BJ (cell line): ENCODE data around the gene GSTO1. TPM values are rescaled to one million over a fixed set of nuclear protein-coding genes. Genes with fewer than 3 reads are reported as not detected.

Experiments used
- CTCF ChIA-PET: fragments of 350-600 bp; formaldehyde crosslinking; extraction: SDS; loops from one replicate; lab custom pipeline; 2021; ENCODE audit warnings: antibody characterized with exemption, inconsistent platforms; lab: Yijun Ruan, JAX
- POLR2A ChIA-PET: fragments of 300-600 bp; sonication (Branson Sonifier 250); formaldehyde crosslinking; extraction: SDS; loops from one replicate; lab custom pipeline; 2021; ENCODE audit warnings: antibody characterized with exemption; lab: Charles Lee
- DNase-seq: peaks from one replicate; pipeline ENCODE4 v3.0.0-alpha.2; 2011; ENCODE audit warnings: low read depth
- H3K27me3 ChIP-seq: 2 replicates; pipeline ENCODE4 v1.6.0; 2011; ENCODE audit warnings: low read length; ENCODE audit not compliant: control insufficient read depth, insufficient read depth
- H3K36me3 ChIP-seq: 2 replicates; pipeline ENCODE4 v1.5.1; 2011; ENCODE audit warnings: low read length; ENCODE audit not compliant: control insufficient read depth, insufficient read depth
- H3K4me3 ChIP-seq: 2 replicates; pipeline ENCODE4 v1.5.1; 2011; ENCODE audit warnings: low read depth, mild to moderate bottlenecking, control low read depth, low read length
- polyA plus RNA-seq: library from polyadenylated mRNA; depleted of rRNA; stranded (reverse); fragments of >200 nt; gene quantifications from 2 replicates; pipeline ENCODE4 v1.2.3, GENCODE V29; 2011
- TF ChIP-seq, protein P1 (sequence below): IDR thresholded peaks from 2 replicates; pipeline ENCODE4 v1.5.1; 2011; ENCODE audit warnings: low read depth, mild to moderate bottlenecking, control low read depth, inconsistent platforms, low read length, moderate library complexity; ENCODE audit not compliant: insufficient read depth

Gene GSTO1
- polyA plus RNA-seq, 1 experiment: 79.3 TPM

- Histone ChIP-seq H3K36me3 (peaks cover 8% of the 10 kb centered on the region), H3K27me3 (no peaks in the 10 kb centered on the region), H3K4me3 (peak overlapping the region; percentile 85)
- POLR2A ChIA-PET: interaction anchor here (0.5 kb wide), 1 partner anchor 361 kb away, joined by 7 read pairs; no protein-coding TSS in a partner anchor
- TF ChIP-seq, protein P1, sequence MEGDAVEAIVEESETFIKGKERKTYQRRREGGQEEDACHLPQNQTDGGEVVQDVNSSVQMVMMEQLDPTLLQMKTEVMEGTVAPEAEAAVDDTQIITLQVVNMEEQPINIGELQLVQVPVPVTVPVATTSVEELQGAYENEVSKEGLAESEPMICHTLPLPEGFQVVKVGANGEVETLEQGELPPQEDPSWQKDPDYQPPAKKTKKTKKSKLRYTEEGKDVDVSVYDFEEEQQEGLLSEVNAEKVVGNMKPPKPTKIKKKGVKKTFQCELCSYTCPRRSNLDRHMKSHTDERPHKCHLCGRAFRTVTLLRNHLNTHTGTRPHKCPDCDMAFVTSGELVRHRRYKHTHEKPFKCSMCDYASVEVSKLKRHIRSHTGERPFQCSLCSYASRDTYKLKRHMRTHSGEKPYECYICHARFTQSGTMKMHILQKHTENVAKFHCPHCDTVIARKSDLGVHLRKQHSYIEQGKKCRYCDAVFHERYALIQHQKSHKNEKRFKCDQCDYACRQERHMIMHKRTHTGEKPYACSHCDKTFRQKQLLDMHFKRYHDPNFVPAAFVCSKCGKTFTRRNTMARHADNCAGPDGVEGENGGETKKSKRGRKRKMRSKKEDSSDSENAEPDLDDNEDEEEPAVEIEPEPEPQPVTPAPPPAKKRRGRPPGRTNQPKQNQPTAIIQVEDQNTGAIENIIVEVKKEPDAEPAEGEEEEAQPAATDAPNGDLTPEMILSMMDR: no peak
- DNase-seq: peak; percentile 63
- CTCF ChIA-PET: interaction anchor here (0.6 to 2.1 kb wide), 4 partner anchors 19 to 159 kb away, joined by 3 to 14 read pairs (median 4); no protein-coding TSS in a partner anchor
Measured at GRCh38 chr10:104255311-104255981, 754 bp downstream of the GSTO1 start.

DNA sequence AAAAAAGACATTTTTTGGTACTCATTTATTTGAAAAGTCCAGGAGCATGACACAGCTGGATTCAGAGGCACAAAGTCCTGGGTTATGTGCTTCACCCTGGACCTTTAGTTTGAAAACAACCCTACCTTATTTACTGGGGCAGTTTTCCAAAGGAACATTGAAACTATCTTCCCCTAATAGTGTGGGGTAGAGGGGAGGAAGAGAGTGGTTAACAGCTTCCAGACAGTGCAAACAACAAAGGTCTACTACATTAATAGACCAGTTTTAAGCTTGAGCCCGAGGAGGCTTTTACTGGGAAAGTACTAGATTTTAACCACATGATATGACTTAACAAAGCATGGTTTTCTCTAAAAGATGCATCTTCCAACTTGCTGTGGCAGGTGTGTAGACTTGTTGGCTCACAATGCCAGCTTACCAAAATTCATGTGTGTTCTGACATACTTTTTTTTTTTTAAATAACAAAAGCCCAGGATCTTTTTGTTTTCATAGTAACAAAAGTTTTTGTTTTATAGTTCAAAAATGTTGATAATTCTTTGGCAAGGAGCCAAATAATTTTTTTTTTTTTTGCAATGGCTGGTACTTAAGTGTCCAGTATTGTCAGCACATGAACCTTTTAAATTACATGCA lies 1.8 kb downstream of the GSTO1 start:
- ChIA-PET CTCF (interaction anchor here (2.1 kb wide), 1 partner anchor 18 kb away, joined by 14 read pairs; no protein-coding TSS in a partner anchor), POLR2A (no interaction called here)
- DNase-seq: no peak
- TF ChIP-seq, protein P1: no peak
- Histone ChIP-seq H3K36me3 (peaks cover 11% of the 10 kb centered on the region), H3K4me3 (peak overlapping the region; percentile 85), H3K27me3 (no peaks in the 10 kb centered on the region)

DNA sequence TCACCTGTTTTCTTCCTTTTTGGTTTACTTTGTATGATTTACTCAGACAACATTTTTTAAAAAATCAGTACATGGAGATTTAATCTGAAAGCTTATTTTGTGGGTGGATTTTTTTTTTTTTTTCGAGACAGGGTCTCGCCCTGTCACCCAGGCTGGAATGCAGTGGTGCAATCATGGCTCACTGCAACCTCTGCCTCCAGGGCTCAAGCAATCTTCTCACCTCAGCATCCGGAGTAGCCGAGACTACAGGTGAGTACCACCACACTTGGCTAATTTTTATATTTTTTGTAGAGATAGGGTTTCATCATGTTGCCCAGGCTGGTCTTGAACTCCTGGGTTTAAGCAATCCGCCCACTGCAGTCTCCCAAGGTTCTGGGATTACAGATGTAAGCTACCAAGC lies 2.5 kb downstream of the GSTO1 start:
- Histone ChIP-seq H3K36me3 (peaks cover 18% of the 10 kb centered on the region), H3K4me3 (no peak overlapping the region), H3K27me3 (no peaks in the 10 kb centered on the region)
- DNase-seq: no peak
- POLR2A ChIA-PET: no interaction called here
- CTCF ChIA-PET: interaction anchor here (0.6 to 2.1 kb wide), 2 partner anchors 17 to 542 kb away, joined by 3 to 10 read pairs; no protein-coding TSS in a partner anchor
- TF ChIP-seq, protein P1: no peak

GRCh38 chr10:104258209-104258608 lies 3.5 kb downstream of the GSTO1 start:
- DNase-seq: no peak
- no peak overlapping the region for H3K4me3 ChIP-seq
- TF ChIP-seq, protein P1: no peak
- H3K27me3 ChIP-seq: no peaks in the 10 kb centered on the region
- ChIA-PET CTCF (interaction anchor here (2.1 kb wide), 1 partner anchor 16 kb away, joined by 10 read pairs; no protein-coding TSS in a partner anchor), POLR2A (no interaction called here)
- H3K36me3 ChIP-seq: peaks cover 18% of the 10 kb centered on the region

- Histone ChIP-seq H3K27me3 (no peaks in the 10 kb centered on the region), H3K4me3 (no peak overlapping the region), H3K36me3 (peaks cover 18% of the 10 kb centered on the region)
- DNase-seq: no peak
- TF ChIP-seq, protein P1: no peak
- ChIA-PET POLR2A (no interaction called here), CTCF (interaction anchor here (1.1 to 2.5 kb wide), 2 partner anchors 12 to 15 kb away, joined by 5 to 11 read pairs; no protein-coding TSS in a partner anchor)
Measured at GRCh38 chr10:104259456-104259855, 4.8 kb downstream of the GSTO1 start.
